Stimulated activated CD4-positive, alpha-beta T cell treated with anti-CD3 and anti-CD28 coated beads, Interleukin-2, amount 100 ng/mL, for 4 hours (primary cell): ENCODE measurements around the gene MAPKBP1.
A peak's percentile ranks its signal among the peaks of the same experiment; 100 is the strongest.
"Not testable (repeated sequence)": the region's sequence is repeated elsewhere in the genome, so short reads cannot be mapped to it uniquely, and the experiment has no call there.

ENCODE experiments used
- DNase-seq: peaks from one replicate; pipeline ENCODE4 v3.0.0-alpha.2; 2020; ENCODE audit warnings: low read depth

The MAPKBP1 gene

DNA sequence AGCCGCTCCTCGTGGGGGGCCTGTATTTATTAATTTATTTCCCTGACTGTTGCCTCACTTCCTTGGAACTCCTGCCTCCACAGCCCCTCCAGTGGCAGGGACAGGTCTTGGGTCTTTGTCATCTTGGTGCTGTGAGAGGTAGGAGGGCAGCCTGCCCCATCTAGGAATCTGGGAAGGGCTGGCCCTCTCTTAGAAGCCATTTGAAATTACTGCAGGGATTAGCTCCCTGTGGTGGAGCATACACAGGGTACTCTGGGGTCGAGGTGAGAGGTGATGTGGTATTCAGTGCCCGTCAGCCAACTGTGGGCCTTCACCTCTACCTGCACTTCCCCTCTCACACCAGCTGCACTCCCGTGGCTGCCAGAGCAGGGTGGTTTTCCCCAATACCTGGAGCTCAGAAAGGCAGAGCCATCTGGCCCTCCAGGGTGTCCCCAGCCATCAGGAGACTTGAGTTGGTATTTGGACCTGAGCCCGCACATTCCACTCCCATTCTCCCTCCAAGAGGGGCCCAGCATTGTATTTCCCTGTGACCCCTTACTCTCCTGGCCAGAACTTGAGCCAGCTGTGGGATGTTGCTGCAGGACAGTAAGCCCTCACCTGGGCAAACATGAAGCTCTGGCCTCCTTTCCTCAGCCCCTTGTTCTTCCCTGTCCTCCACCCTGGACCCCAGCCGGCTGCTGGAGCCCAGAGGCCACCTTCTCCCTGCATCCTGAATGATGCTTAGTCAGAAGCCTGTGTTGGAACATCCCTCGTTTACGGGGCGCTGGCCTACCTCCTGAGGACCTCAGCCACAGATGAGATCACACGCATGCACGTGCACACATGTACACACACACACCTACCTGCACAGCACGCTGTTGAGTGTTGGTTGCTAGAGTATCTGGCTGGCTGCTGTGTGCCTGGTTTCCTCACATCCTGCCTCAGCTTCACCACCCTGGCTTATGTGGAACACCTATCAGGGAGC is 51.6 kb downstream of the MAPKBP1 start:
- no peak for DNase-seq

DNA sequence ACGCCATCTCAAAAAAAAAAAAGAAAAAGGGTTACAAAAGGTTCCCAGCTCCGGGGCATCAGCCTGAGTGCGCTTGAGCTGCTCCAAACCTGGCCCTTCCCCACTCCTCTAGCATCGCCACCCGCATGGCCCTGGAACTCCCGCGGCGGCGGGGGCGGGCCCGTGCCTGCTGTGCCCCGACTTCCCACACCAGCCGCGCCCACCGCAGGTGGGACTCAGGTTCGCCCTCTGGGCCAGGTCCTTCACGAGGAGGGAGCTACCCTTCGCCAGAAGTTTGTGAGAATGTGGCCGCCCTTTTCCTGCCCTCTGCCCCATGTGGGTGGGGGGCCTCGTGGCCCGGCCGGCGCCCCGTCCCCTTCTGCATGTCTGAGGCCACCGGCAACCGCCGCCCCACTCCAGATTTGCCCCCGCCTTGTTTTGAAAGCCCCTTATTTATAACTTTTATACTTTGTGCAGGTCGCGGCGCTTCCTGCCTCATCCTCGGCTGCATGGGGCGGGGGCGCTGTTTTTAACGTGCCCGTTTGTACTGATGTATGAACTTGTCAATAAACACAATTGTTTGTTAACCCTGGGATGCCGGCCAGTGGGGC is 53.1 kb downstream of the MAPKBP1 start:
- no peak for DNase-seq

DNA sequence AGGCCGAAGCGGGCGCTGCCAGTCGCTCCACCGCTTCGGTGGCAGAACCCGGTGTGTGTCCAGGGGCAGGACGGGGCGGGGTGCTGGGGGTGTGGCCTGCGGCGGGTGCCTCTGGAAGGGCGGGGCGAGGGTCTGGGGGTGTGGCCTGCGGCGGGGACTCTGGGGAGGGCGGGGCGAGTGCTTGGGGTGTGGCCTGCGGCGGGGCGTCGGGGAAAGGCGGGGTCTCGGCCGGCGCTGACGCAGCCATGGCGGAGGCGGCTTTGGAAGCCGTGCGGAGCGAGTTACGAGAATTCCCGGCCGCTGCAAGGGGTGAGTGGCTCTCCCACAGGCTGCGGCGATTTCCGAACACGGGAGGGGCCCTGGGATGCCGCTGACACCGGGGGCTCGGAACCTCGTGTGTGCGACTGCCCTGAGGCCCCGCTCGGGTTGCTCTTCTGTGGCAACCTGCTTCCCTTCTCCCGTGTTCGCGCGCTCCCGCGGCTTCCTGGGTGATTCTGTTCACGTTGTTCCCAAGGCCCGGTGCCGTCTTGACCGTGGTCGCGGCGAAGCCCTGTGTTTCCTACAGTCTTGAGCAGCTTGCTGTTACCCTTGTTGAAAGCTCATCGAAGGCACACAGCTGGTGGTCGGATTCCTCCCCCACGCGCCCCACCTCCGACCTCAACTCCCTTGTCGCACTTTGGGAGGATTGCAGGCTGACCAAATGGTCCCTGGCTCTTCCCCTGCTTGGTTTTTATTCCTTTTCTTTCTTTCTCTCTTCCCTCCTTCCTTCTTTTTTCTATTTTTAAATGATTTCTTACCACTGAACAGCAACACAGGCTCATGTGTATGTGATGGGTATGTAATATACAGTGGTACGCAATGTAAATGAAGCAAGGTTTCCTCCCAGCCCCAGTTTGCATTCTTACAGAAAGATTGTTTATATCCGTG is 53.9 kb downstream of the MAPKBP1 start, which contains the start of gene JMJD7:
Gene JMJD7 (plus strand): TSS at position 213 of the 927 bp plus-strand sequence. CDS start 33 bp downstream, at position 246.
- DNase-seq, result peak; percentile 92

DNA sequence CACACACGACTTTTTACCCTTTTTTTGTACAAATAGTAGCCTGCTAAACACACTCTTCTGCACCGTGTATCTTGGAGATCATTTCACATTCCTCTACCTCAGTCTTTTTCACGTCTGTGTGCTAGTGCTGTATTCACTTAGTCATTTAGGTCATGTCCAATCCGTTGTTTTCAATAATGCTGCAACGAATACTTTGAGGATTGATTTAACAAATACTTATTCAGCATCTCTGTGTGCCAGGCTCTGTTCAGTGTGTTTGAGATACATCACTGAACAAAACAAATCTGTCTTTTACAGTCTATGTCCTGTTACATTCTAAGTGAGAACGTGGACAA is 54.5 kb downstream of the MAPKBP1 start:
- DNase-seq, result no peak

DNA sequence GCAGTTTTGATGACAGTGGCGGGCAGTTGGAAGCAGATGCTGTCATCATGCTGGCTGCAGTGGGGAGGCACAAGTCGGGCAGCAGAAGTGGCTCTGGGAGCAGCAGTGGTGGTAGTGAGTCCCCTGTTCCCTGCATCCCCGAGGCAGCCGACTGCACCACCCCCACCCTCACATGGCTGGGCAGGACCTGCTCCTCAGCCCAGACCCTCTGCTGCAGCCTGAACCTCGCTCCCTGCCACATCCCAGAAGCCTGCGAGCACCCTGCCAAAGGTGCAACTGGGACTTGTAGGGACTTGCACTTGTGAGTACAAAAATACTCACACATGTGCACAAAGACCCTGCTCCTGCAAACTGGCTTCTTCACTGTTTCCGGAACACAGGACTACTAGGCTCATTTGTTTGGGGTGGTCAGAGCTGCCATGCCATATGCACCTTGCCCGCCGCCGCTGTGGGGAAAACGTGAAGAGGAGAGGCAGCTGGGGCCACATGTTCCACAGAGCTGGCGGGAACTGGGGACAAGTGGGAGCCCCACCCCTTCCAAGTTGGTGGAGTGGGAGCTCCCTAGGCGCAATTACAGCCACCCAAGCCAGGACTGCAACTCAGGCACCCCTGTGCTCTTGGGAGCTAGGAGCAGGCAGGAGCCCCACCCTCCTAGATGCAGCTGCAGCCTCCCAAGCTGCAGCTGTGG is 55.8 kb downstream of the MAPKBP1 start:
- no peak for DNase-seq

DNA sequence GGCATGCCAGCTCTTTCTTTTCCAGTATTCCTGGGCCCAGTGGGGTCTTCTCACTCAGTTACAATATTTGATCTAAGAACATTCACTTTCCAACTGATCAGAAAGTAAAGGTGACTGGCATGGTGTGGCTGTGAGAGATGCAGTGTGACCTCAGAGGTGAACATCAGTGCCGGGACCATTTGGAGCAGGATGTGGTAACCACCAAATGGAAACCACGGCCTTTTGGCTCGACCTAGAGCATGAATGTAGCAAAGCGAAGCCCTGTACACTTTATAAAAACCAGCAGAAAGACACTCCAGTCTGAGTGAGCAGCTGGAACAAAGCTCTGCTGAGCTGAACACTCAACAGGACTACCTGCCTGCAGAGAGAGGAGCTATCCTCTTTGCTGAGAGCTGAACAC is 57.0 kb downstream of the MAPKBP1 start:
- not testable (repeated sequence) for DNase-seq

DNA sequence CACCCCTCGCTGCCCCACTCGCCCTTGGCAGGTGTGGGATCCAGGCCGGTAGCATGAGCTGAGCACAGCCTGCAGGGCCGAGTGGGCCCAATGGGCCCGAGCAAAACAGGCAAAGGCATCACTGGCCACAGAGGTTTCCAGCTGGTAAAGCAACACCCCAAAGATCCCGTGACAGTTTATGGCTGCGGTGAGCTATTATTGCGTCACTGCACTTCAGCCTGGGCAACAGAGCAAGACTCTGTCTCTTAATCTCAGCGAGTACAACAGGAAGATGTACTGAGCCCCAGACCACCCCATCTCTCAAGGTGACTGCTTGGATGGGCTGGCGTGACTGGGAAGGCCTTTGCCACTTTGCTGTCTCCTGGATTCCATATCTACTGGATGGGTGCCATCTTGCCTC is 57.9 kb downstream of the MAPKBP1 start:
- DNase-seq, result no peak

DNA sequence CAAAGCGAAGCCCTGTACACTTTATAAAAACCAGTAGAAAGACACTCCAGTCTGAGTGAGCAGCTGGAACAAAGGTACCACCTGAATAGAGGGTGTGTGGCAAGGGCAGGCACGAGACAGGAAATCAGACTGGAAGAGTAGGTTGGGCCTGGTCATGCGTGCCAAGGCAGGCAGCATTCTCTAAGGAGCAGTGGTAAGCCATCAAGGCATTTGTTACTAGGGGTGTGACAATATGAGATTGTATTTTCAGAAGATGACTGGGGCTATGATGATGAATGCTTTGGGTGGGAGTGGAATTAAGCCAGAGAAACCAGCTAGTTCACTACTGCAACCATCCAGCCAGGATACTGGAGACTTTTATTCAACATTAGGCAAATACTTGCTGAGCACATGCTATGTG is 58.6 kb downstream of the MAPKBP1 start:
- no peak for DNase-seq

DNA sequence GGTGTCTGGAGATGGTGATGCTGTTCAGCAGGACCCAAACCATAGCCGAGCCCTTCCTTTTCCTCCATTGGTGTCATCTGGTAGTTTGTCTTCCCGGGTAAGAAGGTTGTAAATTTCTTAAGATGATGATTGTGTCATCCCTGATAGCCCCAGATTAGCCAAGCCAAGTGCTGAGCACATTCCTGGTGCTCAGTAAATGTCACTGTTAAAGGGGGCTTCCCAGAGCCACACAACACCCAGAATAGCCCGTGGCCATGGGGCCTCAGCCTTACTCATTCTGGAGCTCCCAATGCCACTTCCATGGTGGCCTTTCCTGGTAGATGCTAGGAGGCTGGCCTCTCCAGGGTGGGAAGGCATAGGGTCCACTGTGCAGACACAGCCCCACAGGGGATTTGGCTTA is 59.8 kb downstream of the MAPKBP1 start:
- DNase-seq, result no peak

DNA sequence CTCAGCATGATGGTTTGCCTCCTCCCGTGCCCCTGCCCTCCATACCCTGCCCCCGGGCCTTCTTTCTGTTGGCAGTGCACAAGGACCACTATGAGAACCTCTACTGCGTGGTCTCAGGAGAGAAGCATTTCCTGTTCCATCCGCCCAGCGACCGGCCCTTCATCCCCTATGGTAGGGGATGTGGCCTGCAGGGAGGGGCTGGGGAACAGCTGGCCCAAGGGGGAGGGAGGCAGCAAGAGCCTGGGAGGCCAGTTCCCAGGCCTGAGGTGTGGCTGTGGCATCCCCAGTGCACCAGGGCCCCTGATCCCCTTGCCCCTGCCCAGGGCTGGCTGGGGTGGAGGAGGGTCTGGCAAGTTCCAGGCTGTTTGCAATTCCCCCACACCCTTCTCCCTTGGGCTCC is 61.8 kb downstream of the MAPKBP1 start:
- no peak for DNase-seq

DNA sequence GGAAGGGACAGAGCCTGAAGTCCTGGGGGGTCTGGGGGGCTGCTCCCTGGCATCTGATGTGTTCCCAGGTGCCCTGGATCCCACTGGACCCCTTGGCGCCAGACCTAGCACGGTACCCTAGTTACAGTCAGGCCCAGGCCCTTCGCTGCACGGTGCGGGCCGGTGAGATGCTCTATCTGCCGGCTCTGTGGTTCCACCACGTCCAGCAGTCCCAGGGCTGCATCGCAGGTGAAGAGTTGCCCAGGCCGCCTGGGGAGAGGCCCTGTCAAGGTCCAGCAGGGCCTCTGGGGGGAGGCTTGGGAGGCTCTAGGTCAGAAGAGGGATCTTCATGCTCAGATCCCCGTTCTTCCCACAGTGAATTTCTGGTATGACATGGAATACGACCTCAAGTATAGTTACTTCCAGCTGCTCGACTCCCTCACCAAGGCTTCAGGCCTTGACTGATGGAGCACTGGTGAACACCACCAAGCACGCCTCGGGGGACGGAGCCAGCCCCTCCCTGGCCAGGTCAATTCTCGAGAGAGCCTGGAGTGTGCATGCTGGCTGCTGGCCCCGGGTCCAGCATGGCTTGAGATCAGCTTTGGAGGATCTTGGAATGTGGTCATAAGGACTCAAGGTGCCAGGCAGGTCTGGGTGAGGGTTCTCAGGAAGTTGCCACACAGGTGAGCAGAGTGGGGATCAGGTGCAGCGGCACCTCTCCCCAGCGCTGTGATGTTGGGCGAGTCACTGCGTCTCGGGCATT is 62.6 kb downstream of the MAPKBP1 start:
- no peak for DNase-seq

DNA sequence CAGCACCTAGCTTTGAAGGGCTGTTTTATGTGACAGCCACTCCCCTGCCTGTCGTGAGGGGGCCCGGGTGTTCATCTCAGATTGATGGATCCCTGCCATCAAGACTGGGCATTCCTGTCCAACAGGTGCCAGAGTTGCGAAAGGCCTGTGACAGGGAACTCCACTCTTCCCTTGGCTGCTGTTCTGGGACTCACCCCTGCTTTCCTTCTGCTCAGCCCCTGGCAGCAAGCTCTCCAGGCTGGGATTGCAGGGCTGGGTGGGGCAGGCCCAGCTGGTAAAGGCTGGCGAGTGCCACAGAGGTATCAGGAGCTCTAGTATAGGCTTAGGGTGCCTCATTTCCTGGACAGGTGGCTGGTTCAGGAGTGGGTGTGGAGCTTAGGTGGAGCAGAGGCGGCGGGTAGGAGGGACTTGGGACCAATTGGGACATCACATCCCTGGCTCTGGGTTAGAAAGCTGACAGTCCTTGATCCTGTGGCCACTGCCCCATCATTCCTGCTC is 64.2 kb downstream of the MAPKBP1 start, which contains the start of gene PLA2G4B:
Gene PLA2G4B (plus strand): TSS at position 448 of the 498 bp plus-strand sequence. CDS start 67 bp downstream, outside the sequence.
- DNase-seq, result no peak

DNA sequence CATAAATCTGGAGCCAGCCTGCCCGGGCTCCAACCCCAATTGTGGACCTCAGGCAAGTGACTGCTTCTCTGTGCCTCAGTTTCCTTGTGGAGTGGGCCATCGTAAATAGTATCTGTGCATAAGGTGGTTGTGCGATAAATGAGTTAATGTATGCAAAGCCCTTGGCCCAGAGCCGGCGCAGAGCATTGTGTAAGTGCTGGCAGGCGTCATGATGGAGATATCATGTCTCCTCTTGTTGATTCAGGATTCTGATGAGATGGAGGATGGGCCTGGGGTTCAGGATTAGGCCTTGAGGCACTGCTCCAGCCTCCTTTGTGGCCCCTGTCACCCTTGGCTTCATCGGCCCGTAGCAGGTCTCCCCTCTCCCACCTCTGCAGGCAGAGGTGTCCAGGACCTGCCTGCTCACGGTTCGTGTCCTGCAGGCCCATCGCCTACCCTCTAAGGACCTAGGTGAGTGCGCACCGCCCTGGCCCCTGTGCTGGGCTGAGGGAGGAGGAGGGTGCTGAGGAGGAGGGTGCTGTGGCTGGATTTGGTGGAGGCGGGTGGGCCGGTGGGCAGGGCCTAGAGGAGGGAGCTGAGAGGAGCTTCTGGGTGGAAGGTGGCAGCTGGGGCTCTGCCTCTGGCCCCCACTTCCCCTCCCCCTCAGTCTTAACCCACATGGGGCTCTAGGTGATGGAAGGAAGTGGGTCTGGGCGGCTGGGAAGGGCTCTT is 65.7 kb downstream of the MAPKBP1 start:
- no peak for DNase-seq

DNA sequence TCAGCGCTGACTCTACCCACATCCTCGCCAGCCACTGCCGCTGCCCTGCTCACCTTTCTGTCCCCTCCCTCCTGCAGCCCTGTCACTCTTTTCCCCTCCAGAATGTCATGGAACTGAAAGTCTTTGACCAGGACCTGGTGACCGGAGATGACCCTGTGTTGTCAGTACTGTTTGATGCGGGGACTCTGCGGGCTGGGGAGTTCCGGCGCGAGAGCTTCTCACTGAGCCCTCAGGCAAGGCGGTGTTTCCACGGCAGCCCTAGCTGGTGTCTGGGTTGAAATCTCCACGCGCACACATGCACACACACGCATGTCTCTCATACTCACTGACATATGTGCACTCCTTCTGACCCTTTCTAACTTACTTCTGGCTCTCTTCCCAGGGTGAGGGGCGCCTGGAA is 66.4 kb downstream of the MAPKBP1 start:
- no peak for DNase-seq

DNA sequence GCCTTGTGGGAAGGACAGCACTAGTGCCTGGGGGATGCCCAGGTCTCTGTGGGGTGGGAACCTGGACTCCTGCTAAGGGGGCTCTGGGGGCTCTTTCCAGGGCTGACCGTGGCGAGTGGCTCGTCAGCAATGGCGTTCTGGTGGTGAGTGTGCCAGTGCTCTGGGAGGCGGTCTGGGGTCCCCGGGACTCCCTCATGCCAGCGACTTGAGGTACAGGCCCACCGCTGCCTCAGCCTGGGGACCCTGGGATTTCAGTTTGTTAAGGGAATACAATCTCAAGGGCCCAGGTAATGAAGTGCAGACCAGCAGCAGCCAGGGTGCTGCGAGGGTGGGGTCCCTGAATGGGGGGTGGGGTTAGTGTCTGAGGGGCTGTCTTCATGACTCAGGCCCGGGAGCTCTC is 66.8 kb downstream of the MAPKBP1 start:
- no peak for DNase-seq

DNA sequence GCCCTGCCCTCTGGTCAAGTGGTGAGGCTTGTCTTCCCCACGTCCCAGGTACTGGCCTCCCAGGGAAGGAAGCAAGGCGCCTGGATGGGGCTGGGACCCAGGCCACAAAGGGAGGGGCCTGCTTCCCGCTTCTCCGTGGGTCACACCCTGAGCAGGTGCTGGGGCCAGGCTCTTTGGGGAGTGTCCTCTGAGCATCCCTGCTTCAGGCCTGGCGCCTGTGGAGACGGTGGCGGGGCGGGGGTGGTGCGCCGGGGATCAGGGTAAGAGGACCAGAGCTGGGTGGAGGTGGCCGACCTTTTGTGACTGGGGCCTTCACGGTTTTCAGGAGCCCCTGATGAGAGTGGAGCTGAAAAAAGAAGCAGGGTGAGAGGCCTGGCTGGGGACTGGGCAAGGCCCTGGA is 67.9 kb downstream of the MAPKBP1 start:
- no peak for DNase-seq

DNA sequence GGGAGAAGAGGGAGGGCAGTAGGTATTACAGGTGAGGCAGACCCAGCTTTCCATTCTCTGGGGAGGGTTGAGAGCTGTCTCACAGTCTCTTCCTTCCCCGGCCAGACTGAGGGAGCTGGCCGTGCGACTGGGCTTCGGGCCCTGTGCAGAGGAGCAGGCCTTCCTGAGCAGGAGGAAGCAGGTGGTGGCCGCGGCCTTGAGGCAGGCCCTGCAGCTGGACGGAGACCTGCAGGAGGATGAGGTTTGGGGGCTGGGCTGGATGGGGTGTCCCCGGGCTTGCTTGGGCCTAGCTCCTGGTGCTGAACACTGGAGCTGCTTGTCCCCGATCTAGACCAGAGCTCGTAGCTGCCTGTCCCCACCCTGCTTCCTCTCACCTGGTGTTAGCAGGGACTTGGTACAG is 69.3 kb downstream of the MAPKBP1 start:
- no peak for DNase-seq

DNA sequence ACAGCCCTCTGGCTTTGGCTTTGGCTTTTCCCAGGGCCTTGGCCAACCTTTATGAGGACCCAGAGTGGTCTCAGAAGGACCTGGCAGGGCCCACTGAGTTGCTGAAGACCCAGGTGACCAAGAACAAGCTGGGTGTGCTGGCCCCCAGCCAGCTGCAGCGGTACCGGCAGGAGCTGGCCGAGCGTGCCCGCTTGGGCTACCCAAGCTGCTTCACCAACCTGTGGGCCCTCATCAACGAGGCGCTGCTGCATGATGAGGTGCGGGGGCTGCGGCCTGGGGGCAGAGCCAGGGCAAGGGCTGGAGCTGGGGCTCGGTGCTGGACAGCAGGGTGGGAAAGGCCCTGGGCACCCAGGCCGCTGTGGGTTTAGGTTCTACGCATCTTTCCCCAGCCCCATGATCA is 70.5 kb downstream of the MAPKBP1 start:
- no peak for DNase-seq

DNA sequence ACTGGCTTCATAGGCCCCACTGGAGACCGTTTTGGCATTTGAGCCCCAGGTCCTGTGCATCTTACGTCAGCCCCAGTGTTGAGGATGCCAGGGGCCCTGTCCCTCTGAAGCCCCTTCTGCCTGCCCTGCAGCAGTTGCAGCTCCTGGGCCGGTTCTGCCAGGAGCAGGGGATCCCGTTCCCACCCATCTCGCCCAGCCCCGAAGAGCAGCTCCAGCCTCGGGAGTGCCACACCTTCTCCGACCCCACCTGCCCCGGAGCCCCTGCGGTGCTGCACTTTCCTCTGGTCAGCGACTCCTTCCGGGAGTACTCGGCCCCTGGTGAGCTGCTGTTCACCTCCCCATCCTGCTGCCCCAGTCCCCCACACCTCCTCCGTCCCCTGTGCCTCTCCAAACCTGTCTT is 72.9 kb downstream of the MAPKBP1 start:
- no peak for DNase-seq

DNA sequence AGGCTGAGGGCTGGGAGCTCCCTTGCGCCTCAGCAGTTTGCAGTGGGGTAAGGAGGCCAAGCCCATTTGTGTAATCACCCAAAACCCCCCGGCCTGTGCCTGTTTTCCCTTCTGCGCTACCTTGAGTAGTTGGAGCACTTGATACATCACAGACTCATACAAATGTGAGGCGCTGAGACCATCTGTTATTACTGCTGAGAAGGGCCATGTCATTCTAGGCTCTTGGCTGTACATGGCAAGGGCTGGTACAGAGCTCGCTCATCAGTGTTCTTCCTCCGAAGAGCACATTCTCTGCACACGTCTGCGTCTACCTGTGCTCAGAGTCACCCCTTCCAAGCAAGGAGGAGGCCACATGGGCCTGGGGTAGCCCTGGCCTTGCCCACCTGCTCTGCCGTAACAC is 73.7 kb downstream of the MAPKBP1 start:
- no peak for DNase-seq
